ENCODE measurements around the gene ATXN7L3B.

GRCh38 chr12:74584483-74585062 is 46.9 kb downstream of the ATXN7L3B start:
- no peak for TF ChIP-seq CTCF (IDR thresholded peaks at IDR 0.05 in 8 of 11, conservative IDR thresholded peaks at IDR 0.05 in 3 of 11)
- no peak for TF ChIP-seq POLR2AphosphoS5 (IDR thresholded peaks at IDR 0.05)
- TF ChIP-seq POLR2A (IDR thresholded peaks at IDR 0.05) = no peak

Measured in spleen (tissue), 7 donors.